Limb (tissue), 2 donors: ENCODE measurements around the gene NUP153.
"Not testable (repeated sequence)": the region's sequence is repeated elsewhere in the genome, so short reads cannot be mapped to it uniquely, and the experiment has no call there.

ENCODE experiments used
- DNase-seq, 2 donors: peaks; one replicate each; pipeline ENCODE4 v3.0.0-alpha.2; 2016; ENCODE audit errors: extremely low spot score in 2 of 2

The NUP153 gene

GRCh38 chr6:17706580-17707370 lies at the start of gene NUP153:
TSS of gene NUP153 (minus strand) at chr6:17706925. CDS start at chr6:17706387, 538 bp downstream.
- peak; percentile 95 to 100 for DNase-seq

GRCh38 chr6:17754254-17754653 lies 47.5 kb upstream of the NUP153 start:
- no peak for DNase-seq

- DNase-seq: not testable (repeated sequence)
Observed at GRCh38 chr6:17745324-17745723, 38.6 kb upstream of the NUP153 start.

- not testable (repeated sequence) for DNase-seq
Observed at GRCh38 chr6:17744757-17745308, 38.1 kb upstream of the NUP153 start.

GRCh38 chr6:17744019-17744756 lies 37.5 kb upstream of the NUP153 start:
- no peak for DNase-seq

GRCh38 chr6:17741507-17741906 lies 34.8 kb upstream of the NUP153 start:
- DNase-seq: peak in 1 of 2 donors; percentile 31

- peak in 1 of 2 donors; percentile 35 for DNase-seq
Observed at GRCh38 chr6:17740559-17741220, 34.0 kb upstream of the NUP153 start.

- DNase-seq: no peak
Observed at GRCh38 chr6:17737704-17738252, 31.1 kb upstream of the NUP153 start.

GRCh38 chr6:17735311-17735710 lies 28.6 kb upstream of the NUP153 start:
- DNase-seq: not testable (repeated sequence)

GRCh38 chr6:17730078-17730704 lies 23.5 kb upstream of the NUP153 start:
- no peak for DNase-seq

GRCh38 chr6:17729223-17730077 lies 22.7 kb upstream of the NUP153 start:
- DNase-seq: no peak

- no peak for DNase-seq
Observed at GRCh38 chr6:17728551-17729222, 22.0 kb upstream of the NUP153 start.

GRCh38 chr6:17725083-17725482 lies 18.4 kb upstream of the NUP153 start:
- DNase-seq: peak in 1 of 2 donors; percentile 56

- DNase-seq: no peak
Observed at GRCh38 chr6:17724341-17724740, 17.6 kb upstream of the NUP153 start.

- no peak for DNase-seq
Observed at GRCh38 chr6:17721671-17722070, 14.9 kb upstream of the NUP153 start.

GRCh38 chr6:17719323-17720041 lies 12.8 kb upstream of the NUP153 start:
- no peak for DNase-seq

GRCh38 chr6:17716221-17716620 lies 9.5 kb upstream of the NUP153 start:
- DNase-seq: no peak

- DNase-seq: no peak
Observed at GRCh38 chr6:17714879-17715851, 8.4 kb upstream of the NUP153 start.
